Gastrocnemius medialis (tissue), 4 donors: ENCODE data around the gene SEMA3D. TPM values are rescaled to one million over a fixed set of nuclear protein-coding genes. Genes with fewer than 3 reads are reported as not detected.

Source experiments
- ATAC-seq, 2 donors: fragments of 150-250 bp; one replicate each; pipeline ENCODE4 v1.9.1; 2016
- DNase-seq, 2 donors: peaks; one replicate each; pipeline ENCODE4 v3.0.0-alpha.2; 2019
- H3K27ac ChIP-seq, 4 donors: fragments of 200-600 bp; sonication (generic); 1 replicate in 1 of 4; 2 replicates in 3 of 4; pipeline ENCODE4 v1.5.1; 2016 to 2018; ENCODE audit warnings: mild to moderate bottlenecking in 2 of 4, moderate library complexity in 1 of 4
- H3K27me3 ChIP-seq, 3 donors: fragments of 200-600 bp; sonication (generic) in 2 of 3; 1 replicate in 1 of 3; 2 replicates in 2 of 3; pipeline versions ENCODE4 v1.5.1 to v1.6.0; 2016 to 2019; ENCODE audit warnings: mild to moderate bottlenecking in 1 of 3, moderate library complexity in 1 of 3
- H3K36me3 ChIP-seq, 2 donors: fragments of 200-600 bp; sonication (generic) in 1 of 2; one replicate each; pipeline ENCODE4 v1.5.1; 2017 to 2018
- H3K4me1 ChIP-seq, 2 donors: fragments of 200-600 bp; sonication (generic) in 1 of 2; one replicate each; pipeline ENCODE4 v1.5.1; 2016 to 2017; ENCODE audit warnings: mild to moderate bottlenecking in 2 of 2
- H3K4me3 ChIP-seq, 4 donors: fragments of 200-600 bp; sonication (generic) in 3 of 4; 1 replicate in 1 of 4; 2 replicates in 3 of 4; pipeline ENCODE4 v1.5.1; 2016 to 2019; ENCODE audit warnings: mild to moderate bottlenecking in 2 of 4
- H3K9me3 ChIP-seq, 3 donors: fragments of 200-600 bp; sonication (generic) in 2 of 3; 1 replicate in 1 of 3; 2 replicates in 2 of 3; pipeline ENCODE4 v1.5.1; 2016 to 2019
- POLR2A ChIP-seq, 2 donors: fragments of 450-650 bp; IDR thresholded peaks; one replicate each; pipeline ENCODE4 v1.6.1; 2017; ENCODE audit warnings: antibody characterized with exemption in 2 of 2, mild to moderate bottlenecking in 2 of 2, moderate library complexity in 2 of 2
- in situ Hi-C, 4 donors: fragments of 200-750 bp; cut with MboI; loops; one replicate each; pipeline versions ENCODE4 v1.15.0 to v1.8.0; 2017; ENCODE audit warnings: low sequenced_read_pairs in 4 of 4
- intact Hi-C: fragments of 100-400 bp; cut with DNase I; formaldehyde crosslinking; loops from one replicate; pipeline ENCODE4 v1.15.1; 2023; ENCODE audit warnings: low total_unique reads
- total RNA-seq, 4 donors: library from RNA; depleted of rRNA; stranded (reverse); fragments of >200 nt; gene quantifications; one replicate each; pipeline versions ENCODE4 v1.1.0 to v1.2.3, GENCODE V29; 2016
- TF ChIP-seq, protein P1 (sequence below), 5 experiments: fragments of 450-650 bp in 3 of 5; fragments of 200-600 bp in 2 of 5; sonication (generic) in 2 of 5; IDR thresholded peaks in 4 of 5; conservative IDR thresholded peaks in 1 of 5; 1 replicate in 4 of 5; 2 replicates in 1 of 5; pipeline ENCODE4 v1.5.1; 2016 to 2019; ENCODE audit warnings: antibody characterized with exemption in 5 of 5, mild to moderate bottlenecking in 3 of 5, moderate library complexity in 3 of 5

Gene SEMA3D
- total RNA-seq, 4 donors from 2014 or later = 0.75 TPM; not detected in 3

DNA sequence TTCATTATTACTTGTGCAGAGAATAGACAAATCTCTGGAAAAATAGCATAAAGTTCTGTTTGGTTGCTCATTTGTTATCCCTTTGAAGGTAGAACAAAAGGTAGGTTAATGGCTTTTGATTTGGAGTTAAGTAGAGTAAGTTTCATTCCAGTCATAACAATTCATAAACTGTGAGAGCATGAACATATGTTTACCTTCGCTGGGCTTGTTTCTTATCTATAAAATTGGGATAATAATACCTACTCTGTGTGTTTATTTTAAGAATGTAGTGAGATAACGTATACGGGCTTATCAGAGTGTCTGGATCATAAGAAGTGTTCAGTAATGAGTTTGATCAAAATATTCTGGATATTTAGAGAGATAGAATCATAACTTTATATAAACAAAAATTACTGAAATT is 155.4 kb downstream of the SEMA3D start:
- intact Hi-C loops = no loop called here
- DNase-seq (no peak), ATAC-seq (no peak)
- H3K9me3 ChIP-seq = no peaks in the 10 kb centered on the region
- no peak overlapping the region for H3K27ac ChIP-seq
- in situ Hi-C loops = loop anchor here in 3 of 4 donors (25.0 kb wide), 2 partner anchors 506 to 531 kb away; no protein-coding TSS in a partner anchor
- TF ChIP-seq POLR2A (IDR thresholded peaks at IDR 0.05) = no peak
- TF ChIP-seq, protein P1, sequence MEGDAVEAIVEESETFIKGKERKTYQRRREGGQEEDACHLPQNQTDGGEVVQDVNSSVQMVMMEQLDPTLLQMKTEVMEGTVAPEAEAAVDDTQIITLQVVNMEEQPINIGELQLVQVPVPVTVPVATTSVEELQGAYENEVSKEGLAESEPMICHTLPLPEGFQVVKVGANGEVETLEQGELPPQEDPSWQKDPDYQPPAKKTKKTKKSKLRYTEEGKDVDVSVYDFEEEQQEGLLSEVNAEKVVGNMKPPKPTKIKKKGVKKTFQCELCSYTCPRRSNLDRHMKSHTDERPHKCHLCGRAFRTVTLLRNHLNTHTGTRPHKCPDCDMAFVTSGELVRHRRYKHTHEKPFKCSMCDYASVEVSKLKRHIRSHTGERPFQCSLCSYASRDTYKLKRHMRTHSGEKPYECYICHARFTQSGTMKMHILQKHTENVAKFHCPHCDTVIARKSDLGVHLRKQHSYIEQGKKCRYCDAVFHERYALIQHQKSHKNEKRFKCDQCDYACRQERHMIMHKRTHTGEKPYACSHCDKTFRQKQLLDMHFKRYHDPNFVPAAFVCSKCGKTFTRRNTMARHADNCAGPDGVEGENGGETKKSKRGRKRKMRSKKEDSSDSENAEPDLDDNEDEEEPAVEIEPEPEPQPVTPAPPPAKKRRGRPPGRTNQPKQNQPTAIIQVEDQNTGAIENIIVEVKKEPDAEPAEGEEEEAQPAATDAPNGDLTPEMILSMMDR (IDR thresholded peaks at IDR 0.05 in 4 of 5, conservative IDR thresholded peaks at IDR 0.05 in 1 of 5) = no peak
- H3K4me3 ChIP-seq = no peak overlapping the region
- H3K27me3 ChIP-seq = no peaks in the 10 kb centered on the region
- H3K36me3 ChIP-seq = no peaks in the 10 kb centered on the region
- no peaks in the 10 kb centered on the region for H3K4me1 ChIP-seq

DNA sequence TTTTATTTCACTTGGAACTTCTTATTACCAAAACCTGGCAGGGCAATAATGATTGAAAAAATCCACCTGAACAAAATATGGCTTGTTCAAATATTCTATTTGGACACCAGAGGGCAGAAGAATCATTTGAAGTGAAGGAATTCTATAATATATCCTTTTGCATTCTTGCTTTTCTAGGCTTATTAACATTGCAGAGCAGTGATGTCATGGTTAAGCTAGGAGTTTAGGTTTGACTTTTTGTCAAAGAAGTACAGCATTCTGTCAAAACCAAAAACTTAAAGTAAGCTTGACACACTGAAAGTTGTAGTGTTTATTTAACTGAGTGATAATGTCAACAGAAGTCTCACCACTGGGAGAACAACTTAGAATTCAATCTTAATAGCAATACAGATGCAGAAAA is 156.0 kb downstream of the SEMA3D start:
- in situ Hi-C loops = loop anchor here in 3 of 4 donors (25.0 kb wide), 2 partner anchors 506 to 531 kb away; no protein-coding TSS in a partner anchor

DNA sequence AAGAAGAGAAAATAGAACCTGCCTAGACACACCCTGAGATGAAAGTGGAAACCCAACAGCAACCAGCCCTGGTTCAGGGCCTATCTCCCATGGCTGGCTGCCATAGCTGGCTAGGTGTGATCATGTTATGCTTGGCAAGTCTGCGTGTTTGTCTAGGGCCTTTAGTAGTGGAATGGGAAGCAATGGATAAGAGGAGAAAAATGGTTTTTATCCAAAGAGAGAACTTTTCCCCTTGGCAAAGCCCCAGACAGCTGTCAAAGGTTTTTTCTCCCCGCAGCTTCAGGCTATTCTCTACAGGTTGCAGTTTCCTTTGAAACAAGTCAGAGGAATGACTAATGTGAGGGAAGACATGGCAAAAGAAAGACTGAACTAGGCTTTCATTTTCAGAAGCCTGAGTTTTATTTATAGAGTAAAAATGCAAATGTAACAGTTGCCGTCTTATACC is 161.5 kb downstream of the SEMA3D start:
- in situ Hi-C loops = loop anchor here (10.0 to 25.0 kb wide), 4 partner anchors 512 to 1051 kb away; no protein-coding TSS in a partner anchor
- ATAC-seq (no peak), DNase-seq (no peak)
- H3K27ac ChIP-seq = no peak overlapping the region
- H3K27me3 ChIP-seq = no peaks in the 10 kb centered on the region
- H3K36me3 ChIP-seq = no peaks in the 10 kb centered on the region
- TF ChIP-seq, protein P1 (IDR thresholded peaks at IDR 0.05 in 4 of 5, conservative IDR thresholded peaks at IDR 0.05 in 1 of 5) = no peak
- TF ChIP-seq POLR2A (IDR thresholded peaks at IDR 0.05) = no peak
- no peak overlapping the region for H3K4me3 ChIP-seq
- H3K9me3 ChIP-seq = no peaks in the 10 kb centered on the region
- intact Hi-C loops = no loop called here
- H3K4me1 ChIP-seq = no peaks in the 10 kb centered on the region

More for the DNA sequence above, 156.0 kb downstream of the SEMA3D start:
- no peaks in the 10 kb centered on the region for H3K36me3 ChIP-seq
- no peak overlapping the region for H3K27ac ChIP-seq
- H3K9me3 ChIP-seq = no peaks in the 10 kb centered on the region
- no peak overlapping the region for H3K4me3 ChIP-seq
- no peaks in the 10 kb centered on the region for H3K4me1 ChIP-seq
- ATAC-seq (no peak), DNase-seq (no peak)
- no peaks in the 10 kb centered on the region for H3K27me3 ChIP-seq
- intact Hi-C loops = no loop called here
- no peak for TF ChIP-seq POLR2A (IDR thresholded peaks at IDR 0.05)
- TF ChIP-seq, protein P1 (IDR thresholded peaks at IDR 0.05 in 4 of 5, conservative IDR thresholded peaks at IDR 0.05 in 1 of 5) = peak in 1 of 5 experiments; percentile 19

DNA sequence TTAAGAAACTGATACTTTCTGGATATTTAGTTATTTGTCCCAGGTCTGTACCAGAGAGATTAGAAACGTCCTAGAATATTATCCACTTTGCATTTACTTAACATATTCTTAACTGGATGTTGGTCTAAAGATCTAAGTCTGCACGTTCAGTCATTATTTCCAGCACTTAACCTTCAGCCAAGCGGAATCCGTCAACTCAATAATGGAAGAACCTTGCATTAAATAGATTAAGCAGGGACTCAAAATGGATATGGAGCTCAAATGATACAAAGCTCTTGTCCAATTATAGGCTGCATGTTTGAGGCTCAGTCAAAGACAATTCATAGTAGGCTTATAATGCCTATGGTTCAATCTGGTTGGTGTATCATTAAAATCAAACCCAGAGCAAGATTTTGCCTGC is 162.9 kb downstream of the SEMA3D start:
- Histone ChIP-seq H3K9me3 (no peaks in the 10 kb centered on the region), H3K36me3 (no peaks in the 10 kb centered on the region), H3K4me3 (no peak overlapping the region), H3K27me3 (no peaks in the 10 kb centered on the region), H3K4me1 (no peaks in the 10 kb centered on the region), H3K27ac (no peak overlapping the region)
- ATAC-seq = no peak
- no peak for TF ChIP-seq POLR2A (IDR thresholded peaks at IDR 0.05)
- TF ChIP-seq, protein P1 (IDR thresholded peaks at IDR 0.05 in 4 of 5, conservative IDR thresholded peaks at IDR 0.05 in 1 of 5) = no peak
- no peak for DNase-seq
- intact Hi-C loops (loop anchor here (5.0 kb wide), 1 partner anchor 1087 kb away; no protein-coding TSS in a partner anchor), in situ Hi-C loops (loop anchor here (5.0 to 25.0 kb wide), 5 partner anchors 529 to 1062 kb away; no protein-coding TSS in a partner anchor)
